Endothelial cell of umbilical vein (primary cell): Measurements from ENCODE around the gene OOSP2. TPM values are rescaled to one million over a fixed set of nuclear protein-coding genes. Genes with fewer than 3 reads are reported as not detected.
A peak's percentile ranks its signal among the peaks of the same experiment; 100 is the strongest.

Experiments used
- Bru-seq: library from RNA; stranded (reverse); fragments of 400-500 nt; gene quantifications from one replicate; lab custom pipeline; 2021; lab: Mats Ljungman, UMichigan
- BruChase-seq, 2 experiments: library from RNA; stranded (reverse); fragments of 400-500 nt; gene quantifications; one replicate each; lab custom pipeline; 2021; lab: Mats Ljungman, UMichigan
- BruUV-seq: library from RNA; stranded (reverse); fragments of 400-500 nt; replicated peaks from 2 replicates; lab custom pipeline; 2021; lab: Mats Ljungman, UMichigan
- CTCF ChIA-PET: fragments of 300-600, 350-600 bp; sonication (Branson Sonifier 250); formaldehyde crosslinking; loops from one replicate; lab custom pipeline; 2021; ENCODE audit warnings: antibody characterized with exemption, inconsistent platforms; lab: Charles Lee
- POLR2A ChIA-PET: fragments of 300-600, 350-600 bp; sonication (Branson Sonifier 250); formaldehyde crosslinking; loops from one replicate; lab custom pipeline; 2021; ENCODE audit warnings: antibody characterized with exemption, inconsistent platforms; lab: Charles Lee
- DNase-seq: peaks from one replicate; pipeline ENCODE4 v3.0.0-alpha.2; 2011; ENCODE audit warnings: low read depth, low spot score
- FAIRE-seq: peaks from 2 replicates; lab custom pipeline; 2011; peaks lifted over from hg19 to GRCh38; lab: Jason Lieb, UNC
- H2AFZ ChIP-seq: 2 replicates; pipeline ENCODE4 v1.6.0; 2012; ENCODE audit warnings: low read depth, low read length, control low read depth, inconsistent platforms
- H3K27ac ChIP-seq: 2 replicates; pipeline ENCODE4 v1.5.1; 2011; ENCODE audit warnings: low read depth, mild to moderate bottlenecking, control low read depth, low read length, moderate library complexity; ENCODE audit not compliant: insufficient read depth
- H3K27me3 ChIP-seq, 2 experiments: 2 replicates each; pipeline versions ENCODE4 v1.6.0 to v1.6.1; 2011; ENCODE audit warnings: low read length in 2 of 2, mixed read lengths in 1 of 2; ENCODE audit not compliant: control insufficient read depth in 2 of 2, insufficient read depth in 2 of 2
- H3K36me3 ChIP-seq, 2 experiments: 2 replicates in 1 of 2; 3 replicates in 1 of 2; pipeline ENCODE4 v1.5.1; 2011; ENCODE audit warnings: low read length in 2 of 2, mild to moderate bottlenecking in 1 of 2, moderate library complexity in 1 of 2; ENCODE audit not compliant: control insufficient read depth in 2 of 2, insufficient read depth in 2 of 2; ENCODE audit errors: extremely low read depth in 1 of 2
- H3K4me1 ChIP-seq: 3 replicates; pipeline ENCODE4 v1.5.1; 2011; ENCODE audit warnings: mild to moderate bottlenecking, low read length; ENCODE audit not compliant: control insufficient read depth, insufficient read depth; ENCODE audit errors: extremely low read depth
- H3K4me2 ChIP-seq: 2 replicates; pipeline ENCODE4 v1.6.1; 2011; ENCODE audit warnings: low read length, control low read depth, mixed read lengths; ENCODE audit not compliant: insufficient read depth
- H3K4me3 ChIP-seq, 3 experiments: fragments of 200-600 bp in 1 of 3; sonication (generic), shearing (Covaris generic) in 1 of 3; replicated peaks in 1 of 3; 2 replicates each; pipeline ENCODE4 v1.5.1; 2011 to 2016; ENCODE audit warnings: control low read depth in 3 of 3, low read length in 3 of 3, mild to moderate bottlenecking in 2 of 3, inconsistent platforms in 1 of 3, low read depth in 1 of 3, moderate library complexity in 1 of 3; ENCODE audit not compliant: insufficient read depth in 1 of 3
- H3K79me2 ChIP-seq: 2 replicates; pipeline ENCODE4 v1.6.0; 2012; ENCODE audit warnings: low read length, inconsistent platforms; ENCODE audit not compliant: control insufficient read depth, insufficient read depth
- H3K9ac ChIP-seq: replicated peaks from 2 replicates; pipeline ENCODE3; 2011; ENCODE audit warnings: low read length, control low read depth; ENCODE audit not compliant: insufficient read depth; ENCODE audit errors: extremely low read depth
- H3K9me1 ChIP-seq: replicated peaks from 3 replicates; pipeline ENCODE4 v1.6.0; 2011; ENCODE audit warnings: mild to moderate bottlenecking, low read length; ENCODE audit not compliant: control insufficient read depth, insufficient read depth; ENCODE audit errors: extremely low read depth
- H3K9me3 ChIP-seq: replicated peaks from 2 replicates; pipeline ENCODE4 v1.5.1; 2012; ENCODE audit warnings: low read length, inconsistent platforms; ENCODE audit not compliant: control insufficient read depth, insufficient read depth
- H4K20me1 ChIP-seq: replicated peaks from 2 replicates; pipeline ENCODE3; 2011; ENCODE audit warnings: mild to moderate bottlenecking, low read length; ENCODE audit not compliant: control insufficient read depth, insufficient read depth; ENCODE audit errors: extremely low read depth
- EZH2 ChIP-seq: IDR thresholded peaks from 2 replicates; pipeline ENCODE4 v1.6.1; 2012; ENCODE audit warnings: borderline replicate concordance, low read depth, mild to moderate bottlenecking, moderate library complexity, low read length, inconsistent platforms; ENCODE audit not compliant: severe bottlenecking
- FOS ChIP-seq: IDR thresholded peaks from 2 replicates; pipeline ENCODE4 v1.6.1; 2011; ENCODE audit warnings: mild to moderate bottlenecking, low read length, moderate library complexity, borderline replicate concordance; ENCODE audit not compliant: insufficient read depth
- GATA2 ChIP-seq: IDR thresholded peaks from 2 replicates; pipeline ENCODE4 v1.7.0; 2011; ENCODE audit warnings: low read depth, mild to moderate bottlenecking, moderate library complexity, mixed read lengths, low read length; ENCODE audit not compliant: insufficient read length, insufficient read depth
- JUN ChIP-seq: IDR thresholded peaks from 2 replicates; pipeline ENCODE4 v1.6.1; 2011; ENCODE audit warnings: borderline replicate concordance, low read depth; ENCODE audit not compliant: insufficient read length, insufficient read depth
- MYC ChIP-seq: IDR thresholded peaks from one replicate; pipeline ENCODE4 v1.6.1; 2011; ENCODE audit warnings: mild to moderate bottlenecking, low read depth, low read length
- POLR2A ChIP-seq: IDR thresholded peaks from 2 replicates; pipeline ENCODE4 v1.6.1; 2012; ENCODE audit warnings: low read depth, mild to moderate bottlenecking, control low read depth, low read length
- POLR2AphosphoS5 ChIP-seq: IDR thresholded peaks from 2 replicates; pipeline ENCODE4 v1.6.1; 2012; ENCODE audit warnings: low read depth, mild to moderate bottlenecking, control low read depth, low read length, moderate library complexity; ENCODE audit not compliant: insufficient read depth
- dilution Hi-C: fragments of 300-500 bp; cut with MboI; formaldehyde crosslinking; loops from one replicate; pipeline ENCODE4 v1.15.0; 2019; ENCODE audit warnings: low sequenced_read_pairs; ENCODE audit not compliant: extremely low pct_ligation_motif_present
- intact Hi-C: fragments of 100-400 bp; cut with micrococcal nuclease; formaldehyde crosslinking; loops from one replicate; pipeline ENCODE4 v1.10.0; 2022
- long read RNA-seq: library from polyadenylated mRNA; stranded (forward); transcript quantifications from one replicate; pipeline ENCODE4 v2.0.0, GENCODE V29; 2021
- polyA minus RNA-seq, 3 experiments: library from RNA; depleted of rRNA, polyadenylated mRNA; stranded (reverse); fragments of >200 nt; gene quantifications; 1 replicate in 1 of 3; 2 replicates in 2 of 3; pipeline ENCODE4 v1.2.3, GENCODE V29; 2011
- polyA plus RNA-seq, 4 experiments: library from polyadenylated mRNA; depleted of rRNA in 3 of 4; stranded (reverse) in 3 of 4; unstranded in 1 of 4; fragments of >200 nt; gene quantifications; 2 replicates each; pipeline versions ENCODE4 v1.2.1 to v1.2.3, GENCODE V29; 2011 to 2012; ENCODE audit warnings: missing spikeins in 1 of 4
- total RNA-seq: library from RNA; stranded (reverse); gene quantifications from 2 replicates; pipeline ENCODE4 v1.2.3, GENCODE V29; 2021
- TF ChIP-seq, protein P1 (sequence below), 2 donors: IDR thresholded peaks; 1 replicate in 1 of 2; 2 replicates in 1 of 2; pipeline ENCODE4 v1.5.1; 2011; ENCODE audit warnings: low read length in 2 of 2, mild to moderate bottlenecking in 2 of 2, moderate library complexity in 2 of 2, control low read depth in 1 of 2, inconsistent platforms in 1 of 2, low read depth in 1 of 2; ENCODE audit not compliant: insufficient read depth in 1 of 2; ENCODE audit errors: extremely low read depth in 1 of 2
- TF ChIP-seq, protein P2 (sequence below): IDR thresholded peaks from 2 replicates; pipeline ENCODE4 v1.6.1; 2011; ENCODE audit not compliant: insufficient read depth, insufficient read length

The OOSP2 gene, protein sequence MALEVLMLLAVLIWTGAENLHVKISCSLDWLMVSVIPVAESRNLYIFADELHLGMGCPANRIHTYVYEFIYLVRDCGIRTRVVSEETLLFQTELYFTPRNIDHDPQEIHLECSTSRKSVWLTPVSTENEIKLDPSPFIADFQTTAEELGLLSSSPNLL
- total RNA-seq (not detected in 2 replicates), polyA plus RNA-seq (not detected in 2 replicates), polyA minus RNA-seq (not detected in 2 replicates), Bru-seq, nascent RNA (percentile 13 among the genes with signal in this experiment), BruChase-seq, experiment 1, labeled RNA remaining after a 6-hour chase (percentile 16 among the genes with signal in this experiment), BruChase-seq, experiment 2, labeled RNA remaining after a 2-hour chase (not detected)
- not detected in 2 replicates for polyA plus RNA-seq (2011; cell fraction: cytosol; rRNA removed)
- polyA plus RNA-seq (2011; cell fraction: nucleus; rRNA removed), result not detected in 2 replicates
- not detected in 2 replicates for polyA plus RNA-seq (2012)
- not detected for polyA minus RNA-seq (2011; cell fraction: cytosol; rRNA and poly(A)+ RNA removed)
- not detected in 2 replicates for polyA minus RNA-seq (2011; cell fraction: nucleus; rRNA and poly(A)+ RNA removed)
- long read RNA-seq, result 0 reads

DNA sequence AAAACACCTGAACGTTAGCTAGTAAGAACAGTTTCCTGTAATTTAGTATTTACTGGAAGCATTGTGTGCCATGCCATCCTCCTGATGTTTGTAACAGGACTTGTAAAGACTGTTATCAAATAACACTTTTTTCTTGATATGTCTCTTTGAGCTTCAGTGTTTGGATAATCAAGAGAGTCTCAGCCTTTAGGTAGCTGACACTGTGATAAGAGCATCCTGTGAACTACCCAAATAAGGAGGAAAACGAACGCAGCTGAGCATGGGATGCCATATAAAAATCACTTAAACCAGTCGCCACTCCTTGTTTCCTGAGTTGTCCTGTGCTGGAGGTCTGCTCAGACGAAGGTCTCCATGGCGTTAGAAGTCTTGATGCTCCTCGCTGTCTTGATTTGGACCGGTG is at the start of gene OOSP2:
TSS of gene OOSP2 (plus strand) at position 301 of the 400 bp plus-strand sequence. CDS start at position 352, 51 bp downstream.
- intact Hi-C loops, result no loop called here
- dilution Hi-C loops, result no loop called here
- H3K79me2 ChIP-seq, result no peaks in the 10 kb centered on the region
- DNase-seq (no peak), FAIRE-seq (no peak)
- H3K4me2 ChIP-seq, result no peak within 1 kb of the TSS
- no peak within 1 kb of the TSS for H3K9ac ChIP-seq
- no peak within 1 kb of the TSS for H3K4me3 ChIP-seq
- no peaks in the 10 kb centered on the region for H4K20me1 ChIP-seq
- H3K4me1 ChIP-seq, result no peaks in the 10 kb centered on the region
- POLR2A ChIA-PET, result no interaction called here
- H3K9me3 ChIP-seq, result no peaks in the 10 kb centered on the region
- no peak within 1 kb of the TSS for H3K27ac ChIP-seq
- no peaks in the 10 kb centered on the region for H3K36me3 ChIP-seq
- TF ChIP-seq FOS (no peak), GATA2 (no peak), EZH2 (no peak), POLR2A (no peak), POLR2AphosphoS5 (no peak), MYC (no peak), JUN (no peak)
- TF ChIP-seq, protein P1, sequence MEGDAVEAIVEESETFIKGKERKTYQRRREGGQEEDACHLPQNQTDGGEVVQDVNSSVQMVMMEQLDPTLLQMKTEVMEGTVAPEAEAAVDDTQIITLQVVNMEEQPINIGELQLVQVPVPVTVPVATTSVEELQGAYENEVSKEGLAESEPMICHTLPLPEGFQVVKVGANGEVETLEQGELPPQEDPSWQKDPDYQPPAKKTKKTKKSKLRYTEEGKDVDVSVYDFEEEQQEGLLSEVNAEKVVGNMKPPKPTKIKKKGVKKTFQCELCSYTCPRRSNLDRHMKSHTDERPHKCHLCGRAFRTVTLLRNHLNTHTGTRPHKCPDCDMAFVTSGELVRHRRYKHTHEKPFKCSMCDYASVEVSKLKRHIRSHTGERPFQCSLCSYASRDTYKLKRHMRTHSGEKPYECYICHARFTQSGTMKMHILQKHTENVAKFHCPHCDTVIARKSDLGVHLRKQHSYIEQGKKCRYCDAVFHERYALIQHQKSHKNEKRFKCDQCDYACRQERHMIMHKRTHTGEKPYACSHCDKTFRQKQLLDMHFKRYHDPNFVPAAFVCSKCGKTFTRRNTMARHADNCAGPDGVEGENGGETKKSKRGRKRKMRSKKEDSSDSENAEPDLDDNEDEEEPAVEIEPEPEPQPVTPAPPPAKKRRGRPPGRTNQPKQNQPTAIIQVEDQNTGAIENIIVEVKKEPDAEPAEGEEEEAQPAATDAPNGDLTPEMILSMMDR (IDR thresholded peaks at IDR 0.05; ENCODE audit: extremely low read depth in 1 of 2, insufficient read depth in 1 of 2, low read depth in 1 of 2, low read length in 2 of 2), result no peak
- TF ChIP-seq, protein P2, sequence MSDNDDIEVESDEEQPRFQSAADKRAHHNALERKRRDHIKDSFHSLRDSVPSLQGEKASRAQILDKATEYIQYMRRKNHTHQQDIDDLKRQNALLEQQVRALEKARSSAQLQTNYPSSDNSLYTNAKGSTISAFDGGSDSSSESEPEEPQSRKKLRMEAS, result no peak
- CTCF ChIA-PET, result no interaction called here
- H3K27me3 ChIP-seq, result peaks cover 4% of the 10 kb centered on the region in 2 experiments
- BruUV-seq, result no TSS peak
- H2AFZ ChIP-seq, result no peak within 1 kb of the TSS
- H3K9me1 ChIP-seq, result no peaks in the 10 kb centered on the region
